T-helper 2 cell treated with Interferon-gamma antibody and Interleukin-4, amounts not matched to agents 5 μg/mL and 100 μg/mL, for 36 hours (primary cell): ENCODE measurements around the gene LRRC7.
"Not testable (repeated sequence)": the region's sequence is repeated elsewhere in the genome, so short reads cannot be mapped to it uniquely, and the experiment has no call there.

Source experiments
- DNase-seq: peaks from one replicate; pipeline ENCODE4 v3.0.0; 2021; ENCODE audit warnings: low spot score
- H3K27ac Mint-ChIP-seq: one replicate; pipeline ENCODE4 v1.8.0; 2021; ENCODE audit warnings: mild to moderate bottlenecking, mixed read lengths
- H3K27me3 Mint-ChIP-seq: one replicate; pipeline ENCODE4 v1.8.0; 2021; ENCODE audit warnings: low read depth, mixed read lengths
- H3K36me3 Mint-ChIP-seq: one replicate; pipeline ENCODE4 v1.8.0; 2021; ENCODE audit warnings: low read depth, mixed read lengths
- H3K4me1 Mint-ChIP-seq: one replicate; pipeline ENCODE4 v1.8.0; 2021; ENCODE audit warnings: low read depth, mixed read lengths
- H3K4me3 Mint-ChIP-seq: one replicate; pipeline ENCODE4 v1.8.0; 2022; ENCODE audit warnings: mild to moderate bottlenecking, moderate library complexity, mixed read lengths
- H3K9me3 Mint-ChIP-seq: one replicate; pipeline ENCODE4 v1.8.0; 2021; ENCODE audit warnings: mixed read lengths

The LRRC7 gene

GRCh38 chr1:69921486-69921885 lies 353.8 kb downstream of the LRRC7 start:
- H3K27ac Mint-ChIP-seq: no peak overlapping the region
- H3K4me3 Mint-ChIP-seq: no peak overlapping the region
- no peak for DNase-seq
- no peaks in the 10 kb centered on the region for H3K4me1 Mint-ChIP-seq
- H3K27me3 Mint-ChIP-seq: no peaks in the 10 kb centered on the region
- no peaks in the 10 kb centered on the region for H3K36me3 Mint-ChIP-seq
- H3K9me3 Mint-ChIP-seq: peaks cover 4% of the 10 kb centered on the region

- not testable (repeated sequence) for H3K9me3 Mint-ChIP-seq, H3K36me3 Mint-ChIP-seq, DNase-seq, H3K27me3 Mint-ChIP-seq, H3K4me3 Mint-ChIP-seq, H3K4me1 Mint-ChIP-seq, H3K27ac Mint-ChIP-seq
These were observed 360.5 kb downstream of the LRRC7 start for GRCh38 chr1:69928234-69928633.

- DNase-seq: no peak
- no peaks in the 10 kb centered on the region for H3K27me3 Mint-ChIP-seq
- H3K4me1 Mint-ChIP-seq: no peaks in the 10 kb centered on the region
- no peak overlapping the region for H3K4me3 Mint-ChIP-seq
- H3K27ac Mint-ChIP-seq: no peak overlapping the region
- peaks cover 7% of the 10 kb centered on the region for H3K9me3 Mint-ChIP-seq
- no peaks in the 10 kb centered on the region for H3K36me3 Mint-ChIP-seq
These were observed 361.8 kb downstream of the LRRC7 start for GRCh38 chr1:69929308-69930057.

GRCh38 chr1:69930396-69930795 lies 362.7 kb downstream of the LRRC7 start:
- Mint-ChIP-seq H3K4me3 (no peak overlapping the region), H3K36me3 (no peaks in the 10 kb centered on the region), H3K4me1 (no peaks in the 10 kb centered on the region), H3K27ac (no peak overlapping the region), H3K9me3 (peaks cover 7% of the 10 kb centered on the region), H3K27me3 (no peaks in the 10 kb centered on the region)
- no peak for DNase-seq

- H3K4me3 Mint-ChIP-seq: no peak overlapping the region
- H3K36me3 Mint-ChIP-seq: no peaks in the 10 kb centered on the region
These were observed 365.0 kb downstream of the LRRC7 start for GRCh38 chr1:69932760-69933159.

GRCh38 chr1:69940231-69940630 lies 372.5 kb downstream of the LRRC7 start:
- Mint-ChIP-seq H3K4me1 (no peaks in the 10 kb centered on the region), H3K27ac (no peak overlapping the region)

More at GRCh38 chr1:69932760-69933159, 365.0 kb downstream of the LRRC7 start:
- Mint-ChIP-seq H3K4me1 (no peaks in the 10 kb centered on the region), H3K27ac (no peak overlapping the region), H3K9me3 (peaks cover 7% of the 10 kb centered on the region), H3K27me3 (no peaks in the 10 kb centered on the region)
- no peak for DNase-seq

GRCh38 chr1:69940816-69941215 lies 373.1 kb downstream of the LRRC7 start:
- Mint-ChIP-seq H3K27ac (no peak overlapping the region), H3K27me3 (no peaks in the 10 kb centered on the region), H3K9me3 (peaks cover 6% of the 10 kb centered on the region), H3K4me3 (no peak overlapping the region), H3K4me1 (no peaks in the 10 kb centered on the region), H3K36me3 (no peaks in the 10 kb centered on the region)
- no peak for DNase-seq

More at GRCh38 chr1:69940231-69940630, 372.5 kb downstream of the LRRC7 start:
- H3K4me3 Mint-ChIP-seq: no peak overlapping the region
- peaks cover 4% of the 10 kb centered on the region for H3K9me3 Mint-ChIP-seq
- no peaks in the 10 kb centered on the region for H3K36me3 Mint-ChIP-seq
- no peak for DNase-seq
- no peaks in the 10 kb centered on the region for H3K27me3 Mint-ChIP-seq

- DNase-seq: no peak
- no peaks in the 10 kb centered on the region for H3K27me3 Mint-ChIP-seq
- H3K4me1 Mint-ChIP-seq: no peaks in the 10 kb centered on the region
- H3K9me3 Mint-ChIP-seq: peaks cover 6% of the 10 kb centered on the region
- no peak overlapping the region for H3K4me3 Mint-ChIP-seq
- no peaks in the 10 kb centered on the region for H3K36me3 Mint-ChIP-seq
- H3K27ac Mint-ChIP-seq: no peak overlapping the region
These were observed 375.3 kb downstream of the LRRC7 start for GRCh38 chr1:69943030-69943429.

GRCh38 chr1:69946935-69947334 lies 379.2 kb downstream of the LRRC7 start:
- no peak for DNase-seq
- no peaks in the 10 kb centered on the region for H3K27me3 Mint-ChIP-seq
- H3K4me1 Mint-ChIP-seq: no peaks in the 10 kb centered on the region
- no peaks in the 10 kb centered on the region for H3K36me3 Mint-ChIP-seq
- peaks cover 6% of the 10 kb centered on the region for H3K9me3 Mint-ChIP-seq
- H3K27ac Mint-ChIP-seq: no peak overlapping the region
- no peak overlapping the region for H3K4me3 Mint-ChIP-seq

- no peaks in the 10 kb centered on the region for H3K36me3 Mint-ChIP-seq
- H3K4me3 Mint-ChIP-seq: no peak overlapping the region
- H3K4me1 Mint-ChIP-seq: no peaks in the 10 kb centered on the region
- no peak overlapping the region for H3K27ac Mint-ChIP-seq
- H3K9me3 Mint-ChIP-seq: peaks cover 6% of the 10 kb centered on the region
- H3K27me3 Mint-ChIP-seq: no peaks in the 10 kb centered on the region
- no peak for DNase-seq
These were observed 380.1 kb downstream of the LRRC7 start for GRCh38 chr1:69947837-69948236.

GRCh38 chr1:69952676-69953075 lies 385.0 kb downstream of the LRRC7 start:
- Mint-ChIP-seq H3K9me3 (no peaks in the 10 kb centered on the region), H3K36me3 (no peaks in the 10 kb centered on the region), H3K4me3 (no peak overlapping the region), H3K27me3 (no peaks in the 10 kb centered on the region), H3K4me1 (no peaks in the 10 kb centered on the region), H3K27ac (no peak overlapping the region)
- no peak for DNase-seq

- H3K9me3 Mint-ChIP-seq, H3K4me1 Mint-ChIP-seq, H3K4me3 Mint-ChIP-seq, H3K36me3 Mint-ChIP-seq, H3K27me3 Mint-ChIP-seq, H3K27ac Mint-ChIP-seq, DNase-seq: not testable (repeated sequence)
These were observed 394.7 kb downstream of the LRRC7 start for GRCh38 chr1:69962452-69962851.

GRCh38 chr1:69967245-69967766 lies 399.6 kb downstream of the LRRC7 start:
- Mint-ChIP-seq H3K36me3 (no peaks in the 10 kb centered on the region), H3K4me3 (no peak overlapping the region), H3K27ac (no peak overlapping the region)

GRCh38 chr1:69976896-69977295 lies 409.2 kb downstream of the LRRC7 start:
- no peaks in the 10 kb centered on the region for H3K4me1 Mint-ChIP-seq
- no peaks in the 10 kb centered on the region for H3K27me3 Mint-ChIP-seq
- no peaks in the 10 kb centered on the region for H3K9me3 Mint-ChIP-seq
- DNase-seq: no peak
- no peak overlapping the region for H3K27ac Mint-ChIP-seq
- no peak overlapping the region for H3K4me3 Mint-ChIP-seq
- H3K36me3 Mint-ChIP-seq: no peaks in the 10 kb centered on the region

More at GRCh38 chr1:69967245-69967766, 399.6 kb downstream of the LRRC7 start:
- peaks cover 18% of the 10 kb centered on the region for H3K9me3 Mint-ChIP-seq
- DNase-seq: no peak
- H3K4me1 Mint-ChIP-seq: no peaks in the 10 kb centered on the region
- no peaks in the 10 kb centered on the region for H3K27me3 Mint-ChIP-seq

- DNase-seq: no peak
- Mint-ChIP-seq H3K27me3 (no peaks in the 10 kb centered on the region), H3K4me3 (no peak overlapping the region), H3K4me1 (no peaks in the 10 kb centered on the region), H3K9me3 (no peaks in the 10 kb centered on the region), H3K27ac (no peak overlapping the region), H3K36me3 (no peaks in the 10 kb centered on the region)
These were observed 415.3 kb downstream of the LRRC7 start for GRCh38 chr1:69982992-69983391.
